HepG2 (cell line): ENCODE results near the gene THAP5. TPM values are rescaled to one million over a fixed set of nuclear protein-coding genes. Genes with fewer than 3 reads are reported as not detected.

Experiments
- ARID3A ChIP-seq: IDR thresholded peaks from 2 replicates; pipeline ENCODE4 v1.6.1; 2012; ENCODE audit warnings: low read depth, low read length, improper control_type of control experiment
- ATRX ChIP-seq: sonication (generic); formaldehyde crosslinking; IDR thresholded peaks from 2 replicates; pipeline ENCODE4 v1.4.0; 2020; ENCODE audit warnings: missing genetic modification reagents, borderline replicate concordance
- CTCF ChIP-seq: sonication (generic); formaldehyde crosslinking; IDR thresholded peaks from 2 replicates; pipeline ENCODE4 v1.5.0; 2020; ENCODE audit warnings: mild to moderate bottlenecking, missing genetic modification reagents, moderate library complexity
- DMTF1 ChIP-seq: sonication (generic); formaldehyde crosslinking; IDR thresholded peaks from 2 replicates; pipeline ENCODE4 v1.4.0; 2020; ENCODE audit warnings: mild to moderate bottlenecking, missing genetic modification reagents
- FOXP1 ChIP-seq, 2 experiments: fragments of 450-650 bp in 1 of 2; IDR thresholded peaks; 2 replicates each; pipeline ENCODE4 v1.6.1; 2017 to 2018; ENCODE audit warnings: antibody characterized with exemption in 1 of 2
- GATAD2A ChIP-seq: IDR thresholded peaks from 2 replicates; pipeline ENCODE4 v1.6.1; 2016
- MATR3 ChIP-seq: sonication (generic); formaldehyde crosslinking; IDR thresholded peaks from 2 replicates; pipeline ENCODE4 v1.4.0; 2020; ENCODE audit warnings: missing genetic modification reagents
- NFE2L2 ChIP-seq: fragments of 150-350 bp; IDR thresholded peaks from 2 replicates; pipeline ENCODE4 v1.6.1; 2014; ENCODE audit warnings: low read length
- PAX8 ChIP-seq: sonication (generic); formaldehyde crosslinking; IDR thresholded peaks from 2 replicates; pipeline ENCODE4 v1.8.0; 2022; ENCODE audit warnings: mild to moderate bottlenecking, missing genetic modification reagents, borderline replicate concordance
- PHB2 ChIP-seq: fragments of 450-650 bp; IDR thresholded peaks from 2 replicates; pipeline ENCODE4 v1.6.1; 2018; ENCODE audit not compliant: partially characterized antibody
- POLR2AphosphoS5 ChIP-seq: IDR thresholded peaks from 2 replicates; pipeline ENCODE4 v1.6.1; 2012; ENCODE audit warnings: low read depth, low read length
- PRPF4 ChIP-seq: fragments of 200-400 bp; formaldehyde crosslinking; IDR thresholded peaks from 2 replicates; pipeline ENCODE4 v1.6.1; 2016; ENCODE audit warnings: low read length, low read depth; ENCODE audit not compliant: poor library complexity, severe bottlenecking
- SMARCC2 ChIP-seq: fragments of 450-650 bp; IDR thresholded peaks from 2 replicates; pipeline ENCODE4 v1.6.1; 2017; ENCODE audit warnings: antibody characterized with exemption, mild to moderate bottlenecking
- TFDP2 ChIP-seq: sonication (generic); formaldehyde crosslinking; IDR thresholded peaks from 2 replicates; pipeline ENCODE4 v1.4.0; 2020; ENCODE audit warnings: missing genetic modification reagents
- YEATS4 ChIP-seq: sonication (generic); formaldehyde crosslinking; IDR thresholded peaks from 2 replicates; pipeline ENCODE4 v1.4.0; 2020; ENCODE audit warnings: missing genetic modification reagents, borderline replicate concordance
- ZNF256 ChIP-seq: sonication (generic); formaldehyde crosslinking; conservative IDR thresholded peaks from 2 replicates; pipeline ENCODE4 v1.4.0; 2020; ENCODE audit warnings: missing genetic modification reagents
- ZNF274 ChIP-seq: sonication (generic); formaldehyde crosslinking; IDR thresholded peaks from 2 replicates; pipeline ENCODE4 v1.5.1; 2020; ENCODE audit warnings: mild to moderate bottlenecking, missing genetic modification reagents
- ZNF296 ChIP-seq: sonication (generic); formaldehyde crosslinking; conservative IDR thresholded peaks from 2 replicates; pipeline ENCODE4 v1.5.0; 2020; ENCODE audit warnings: mild to moderate bottlenecking, missing genetic modification reagents
- ZNF331 ChIP-seq: sonication (generic); formaldehyde crosslinking; IDR thresholded peaks from 2 replicates; pipeline ENCODE4 v1.4.0; 2020; ENCODE audit warnings: missing genetic modification reagents
- ZNF335 ChIP-seq: sonication (generic); formaldehyde crosslinking; IDR thresholded peaks from 2 replicates; pipeline ENCODE4 v1.4.0; 2020; ENCODE audit warnings: missing genetic modification reagents
- ZNF382 ChIP-seq: sonication (generic); formaldehyde crosslinking; IDR thresholded peaks from 2 replicates; pipeline ENCODE4 v1.5.0; 2020; ENCODE audit warnings: missing genetic modification reagents, mild to moderate bottlenecking, borderline replicate concordance
- ZNF552 ChIP-seq: sonication (generic); formaldehyde crosslinking; IDR thresholded peaks from 2 replicates; pipeline ENCODE4 v1.9.0; 2022; ENCODE audit warnings: missing genetic modification reagents, mild to moderate bottlenecking, borderline replicate concordance
- ZNF83 ChIP-seq: sonication (generic); formaldehyde crosslinking; IDR thresholded peaks from 2 replicates; pipeline ENCODE4 v1.4.0; 2020; ENCODE audit warnings: missing genetic modification reagents, mild to moderate bottlenecking, borderline replicate concordance
- ZZZ3 ChIP-seq: sonication (generic); formaldehyde crosslinking; IDR thresholded peaks from 2 replicates; pipeline ENCODE4 v1.4.0; 2020; ENCODE audit warnings: missing genetic modification reagents, mild to moderate bottlenecking, borderline replicate concordance
- polyA plus RNA-seq, 8 experiments: library from polyadenylated mRNA; depleted of rRNA in 3 of 8; stranded (reverse) in 7 of 8; unstranded in 1 of 8; fragments of >200 nt; fragmentation: Illumina TruSeq in 4 of 8; extraction: Trizol in 4 of 8; gene quantifications; 2 replicates each; pipeline versions ENCODE4 v1.2.1 to v1.2.3, GENCODE V29; 2011 to 2016; ENCODE audit warnings: low read depth in 4 of 8, missing spikeins in 1 of 8, mixed read lengths in 1 of 8; ENCODE audit not compliant: insufficient read depth in 1 of 8
- total RNA-seq, 5 experiments: library from RNA; depleted of rRNA; stranded (reverse); fragments of >200 nt; fragmentation: Illumina TruSeq; extraction: Trizol; gene quantifications; 2 replicates each; pipeline ENCODE4 v1.2.3, GENCODE V29; 2016; ENCODE audit warnings: low read depth in 1 of 5

THAP5 gene
- total and polyA plus RNA-seq, 2 of the 13 experiments (the other 11 are each of a cell fraction or from before 2014, with no cell fraction given) = 3.6 to 11.8 TPM

DNA sequence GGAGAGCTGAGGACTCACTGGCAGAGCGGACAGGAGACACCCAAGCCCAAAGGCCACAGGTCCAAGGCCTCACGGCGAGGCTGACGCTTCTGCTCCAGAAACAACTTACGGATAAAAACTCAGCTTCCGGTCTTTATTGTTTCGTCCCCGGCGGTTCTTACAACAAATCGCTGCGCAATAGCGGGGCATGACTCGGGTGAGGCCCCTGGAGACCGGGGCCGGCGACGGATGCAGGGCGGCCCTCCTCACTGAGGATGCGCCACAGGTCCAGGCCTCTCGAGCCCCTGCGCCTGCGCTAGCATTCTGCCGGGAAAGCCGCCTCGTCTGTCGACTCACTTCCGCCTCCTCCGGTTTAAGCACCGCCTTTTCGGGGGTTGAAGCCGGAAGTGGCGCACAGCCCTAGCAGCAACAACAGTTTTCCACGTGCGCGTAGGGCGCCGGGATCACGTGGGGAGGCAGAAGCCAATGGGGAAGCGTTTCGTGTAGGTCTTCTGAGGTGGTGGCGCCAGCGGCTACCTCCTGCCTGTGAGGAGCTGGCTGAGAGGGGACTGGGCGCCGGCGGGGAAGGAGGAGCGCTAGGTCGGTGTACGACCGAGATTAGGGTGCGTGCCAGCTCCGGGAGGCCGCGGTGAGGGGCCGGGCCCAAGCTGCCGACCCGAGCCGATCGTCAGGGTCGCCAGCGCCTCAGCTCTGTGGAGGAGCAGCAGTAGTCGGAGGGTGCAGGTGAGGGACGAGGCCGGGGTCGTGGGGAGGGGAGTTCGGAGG lies at the start of gene THAP5, which contains the start of gene DNAJB9 (continued):
- 0 out of 2 replicates have a peak, but pooled peaks have one; percentile 27 for TF ChIP-seq DMTF1 (CRISPR knock-in tag)
- peak; percentile 88 for TF ChIP-seq YEATS4
- TF ChIP-seq ZNF552 = peak; percentile 75; the same call in 1 of the 2 replicates
- TF ChIP-seq PHB2 = no peak
- no peak for TF ChIP-seq NFE2L2
- no peak for TF ChIP-seq MATR3 (CRISPR knock-in tag)
- no peak for TF ChIP-seq ZNF382
- TF ChIP-seq SMARCC2 = no peak
- peak; percentile 58 for TF ChIP-seq GATAD2A (CRISPR knock-in tag)
- no peak for TF ChIP-seq PRPF4
- 0 out of 2 replicates have a peak, but pooled peaks have one; percentile 30 for TF ChIP-seq CTCF (CRISPR knock-in tag)
- TF ChIP-seq ZNF335 = 0 out of 2 replicates have a peak, but pooled peaks have one; percentile 25
- TF ChIP-seq ZNF256 (CRISPR knock-in tag) = 0 out of 2 replicates have a peak, but pooled peaks have one; percentile 63
- peak; percentile 76 for TF ChIP-seq ZNF274 (CRISPR knock-in tag)
- peak; percentile 91 for TF ChIP-seq ZZZ3
- no peak for TF ChIP-seq FOXP1 (IDR thresholded peaks at IDR 0.05)
- peak; percentile 58; the same call in 1 of the 2 replicates for TF ChIP-seq FOXP1 (CRISPR knock-in tag; IDR thresholded peaks at IDR 0.05)
- TF ChIP-seq ATRX = no peak
- no peak for TF ChIP-seq ZNF83
- TF ChIP-seq ARID3A = peak; percentile 5; the same call in 1 of the 2 replicates
- peak; percentile 83 for TF ChIP-seq POLR2AphosphoS5
- TF ChIP-seq PAX8 (CRISPR knock-in tag) = peak; percentile 80; the same call in 1 of the 2 replicates
- peak; percentile 94 for TF ChIP-seq TFDP2 (CRISPR knock-in tag)
- peak; percentile 74; the same call in 1 of the 2 replicates for TF ChIP-seq ZNF331 (CRISPR knock-in tag)
- TF ChIP-seq ZNF296 (CRISPR knock-in tag) = no peak
